ENCODE results near the gene PLA2G4A. TPM values are rescaled to one million over a fixed set of nuclear protein-coding genes. Genes with fewer than 3 reads are reported as not detected.
A peak's percentile ranks its signal among the peaks of the same experiment; 100 is the strongest.
"Not testable (repeated sequence)": the region's sequence is repeated elsewhere in the genome, so short reads cannot be mapped to it uniquely, and the experiment has no call there.

PLA2G4A gene
- total and polyA plus RNA-seq, 2 donors (not counting 1 experiment from before 2014, with no cell fraction given) = 2.8 to 5.8 TPM

DNA sequence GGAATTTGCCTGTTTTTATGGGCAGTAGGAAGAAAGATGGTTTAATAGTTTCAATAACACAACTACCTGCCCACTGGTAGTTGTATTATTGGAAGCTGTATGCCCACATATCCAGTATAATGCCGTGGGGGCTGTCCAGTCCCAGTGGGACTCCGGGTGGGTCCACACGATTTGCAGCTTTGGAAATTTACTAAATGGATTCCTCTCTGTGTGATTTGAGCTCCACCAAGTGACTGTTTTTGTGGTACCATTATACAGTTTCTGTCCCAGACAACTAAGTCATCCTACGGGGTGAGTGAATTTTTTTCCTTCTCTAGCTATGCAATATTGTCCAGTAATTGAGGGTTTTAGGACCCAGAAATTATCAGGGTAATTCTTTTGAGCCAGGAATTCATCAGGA is 86.8 kb downstream of the PLA2G4A start:
- Histone ChIP-seq H3K36me3 (ENCODE audit: control insufficient read depth, insufficient read depth, low read length) (no peaks in the 10 kb centered on the region), H3K4me2 (ENCODE audit: extremely low read depth, insufficient read depth, low read length) (no peak overlapping the region), H3K4me3 (replicated peaks in 1 of 4; ENCODE audit: control extremely low read depth in 1 of 4, insufficient read depth in 1 of 4, low read depth in 3 of 4, low read length in 4 of 4) (no peak overlapping the region), H4K20me1 (ENCODE audit: control insufficient read depth, extremely low read depth, insufficient read depth, low read length) (no peaks in the 10 kb centered on the region), H3K27me3 (ENCODE audit: control insufficient read depth, insufficient read depth, low read length) (no peaks in the 10 kb centered on the region), H2AFZ (ENCODE audit: low read length) (no peak overlapping the region), H3K9ac (ENCODE audit: insufficient read depth, low read length) (no peak overlapping the region), H3K4me1 (ENCODE audit: control insufficient read depth, extremely low read depth, insufficient read depth, low read length) (no peaks in the 10 kb centered on the region), H3K79me2 (ENCODE audit: control insufficient read depth, insufficient read depth, low read length) (no peaks in the 10 kb centered on the region), H3K9me3 (ENCODE audit: control insufficient read depth, insufficient read depth, low read depth, low read length) (no peaks in the 10 kb centered on the region), H3K27ac (ENCODE audit: insufficient read depth, low read length) (no peak overlapping the region)
- no peak for DNase-seq (ENCODE audit: low read depth in 2 of 2)
- TF ChIP-seq, protein P1, sequence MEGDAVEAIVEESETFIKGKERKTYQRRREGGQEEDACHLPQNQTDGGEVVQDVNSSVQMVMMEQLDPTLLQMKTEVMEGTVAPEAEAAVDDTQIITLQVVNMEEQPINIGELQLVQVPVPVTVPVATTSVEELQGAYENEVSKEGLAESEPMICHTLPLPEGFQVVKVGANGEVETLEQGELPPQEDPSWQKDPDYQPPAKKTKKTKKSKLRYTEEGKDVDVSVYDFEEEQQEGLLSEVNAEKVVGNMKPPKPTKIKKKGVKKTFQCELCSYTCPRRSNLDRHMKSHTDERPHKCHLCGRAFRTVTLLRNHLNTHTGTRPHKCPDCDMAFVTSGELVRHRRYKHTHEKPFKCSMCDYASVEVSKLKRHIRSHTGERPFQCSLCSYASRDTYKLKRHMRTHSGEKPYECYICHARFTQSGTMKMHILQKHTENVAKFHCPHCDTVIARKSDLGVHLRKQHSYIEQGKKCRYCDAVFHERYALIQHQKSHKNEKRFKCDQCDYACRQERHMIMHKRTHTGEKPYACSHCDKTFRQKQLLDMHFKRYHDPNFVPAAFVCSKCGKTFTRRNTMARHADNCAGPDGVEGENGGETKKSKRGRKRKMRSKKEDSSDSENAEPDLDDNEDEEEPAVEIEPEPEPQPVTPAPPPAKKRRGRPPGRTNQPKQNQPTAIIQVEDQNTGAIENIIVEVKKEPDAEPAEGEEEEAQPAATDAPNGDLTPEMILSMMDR (conservative IDR thresholded peaks at IDR 0.05 in 1 of 2, IDR thresholded peaks at IDR 0.05 in 1 of 2; ENCODE audit: low read depth in 1 of 2, low read length in 2 of 2) = peak in 1 of 2 donors; percentile 6
- no peak for TF ChIP-seq EZH2 (IDR thresholded peaks at IDR 0.05; ENCODE audit: low read length, missing control alignments)

DNA sequence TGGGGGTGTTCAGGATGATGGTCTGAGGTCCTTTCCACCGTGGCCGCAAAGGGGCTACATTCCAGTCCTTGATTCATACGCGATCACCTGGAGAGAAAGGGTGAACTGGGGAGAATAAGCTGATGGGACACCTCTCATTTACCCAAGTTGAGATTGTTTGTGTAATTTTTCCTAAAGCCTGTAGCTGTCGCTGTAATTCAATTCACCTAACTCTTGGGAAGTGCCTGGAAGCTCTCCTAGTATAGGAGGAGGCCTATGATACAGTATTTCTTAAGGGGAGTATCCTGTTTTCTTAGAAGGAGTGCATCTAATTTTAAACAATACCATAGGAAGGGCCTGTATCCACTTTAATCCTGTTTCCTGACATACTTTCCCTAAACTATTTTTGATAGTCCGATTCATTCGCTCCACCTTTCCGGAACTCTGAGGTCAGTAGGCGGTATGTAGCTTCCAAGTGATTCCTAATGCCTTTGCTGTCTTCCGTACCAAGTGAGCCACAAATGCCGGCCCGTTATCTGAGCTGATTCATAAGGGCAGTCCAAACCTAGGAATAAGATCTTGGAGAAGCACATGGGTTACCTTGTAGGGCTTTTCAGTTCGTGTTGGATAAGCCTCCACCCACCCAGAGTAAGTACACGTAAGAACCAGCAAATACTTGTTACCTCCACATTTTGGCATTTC is 88.5 kb downstream of the PLA2G4A start:
- not testable (repeated sequence) for H2AFZ ChIP-seq (ENCODE audit: low read length); H3K4me1 ChIP-seq (ENCODE audit: control insufficient read depth, extremely low read depth, insufficient read depth, low read length); H3K79me2 ChIP-seq (ENCODE audit: control insufficient read depth, insufficient read depth, low read length); H3K4me2 ChIP-seq (ENCODE audit: extremely low read depth, insufficient read depth, low read length); H3K4me3 ChIP-seq (replicated peaks in 1 of 4; ENCODE audit: control extremely low read depth in 1 of 4, insufficient read depth in 1 of 4, low read depth in 3 of 4, low read length in 4 of 4); H3K9me3 ChIP-seq (ENCODE audit: control insufficient read depth, insufficient read depth, low read depth, low read length); H3K36me3 ChIP-seq (ENCODE audit: control insufficient read depth, insufficient read depth, low read length); H4K20me1 ChIP-seq (ENCODE audit: control insufficient read depth, extremely low read depth, insufficient read depth, low read length); H3K27ac ChIP-seq (ENCODE audit: insufficient read depth, low read length); H3K9ac ChIP-seq (ENCODE audit: insufficient read depth, low read length); H3K27me3 ChIP-seq (ENCODE audit: control insufficient read depth, insufficient read depth, low read length)
- DNase-seq (ENCODE audit: low read depth in 2 of 2) = peak in 1 of 2 donors; percentile 45
- TF ChIP-seq, protein P1 (conservative IDR thresholded peaks at IDR 0.05 in 1 of 2, IDR thresholded peaks at IDR 0.05 in 1 of 2; ENCODE audit: low read depth in 1 of 2, low read length in 2 of 2) = peak; percentile 25 to 33

DNA sequence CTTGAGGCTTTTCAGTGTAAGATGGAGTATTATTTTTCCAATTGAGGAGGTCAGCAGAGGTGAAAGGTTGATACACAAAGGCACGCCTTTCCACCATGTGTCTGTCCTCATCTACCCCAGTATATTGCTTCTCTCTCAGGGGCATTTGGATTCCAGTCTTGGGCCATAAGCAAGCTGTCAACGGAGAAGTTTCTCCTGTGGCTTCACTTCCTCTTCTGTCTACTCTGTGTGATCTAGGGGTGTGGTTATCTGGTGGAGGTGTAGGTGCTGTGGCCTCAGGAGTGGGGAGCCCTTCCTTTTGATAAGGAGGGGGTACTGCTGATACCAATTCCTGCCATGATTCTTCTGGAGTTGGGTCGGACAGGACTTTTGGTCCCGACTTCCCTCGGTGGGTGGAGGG is 92.6 kb downstream of the PLA2G4A start:
- H4K20me1 ChIP-seq (ENCODE audit: control insufficient read depth, extremely low read depth, insufficient read depth, low read length); DNase-seq (ENCODE audit: low read depth in 2 of 2); H3K27ac ChIP-seq (ENCODE audit: insufficient read depth, low read length); H3K4me2 ChIP-seq (ENCODE audit: extremely low read depth, insufficient read depth, low read length); H3K27me3 ChIP-seq (ENCODE audit: control insufficient read depth, insufficient read depth, low read length); H3K4me1 ChIP-seq (ENCODE audit: control insufficient read depth, extremely low read depth, insufficient read depth, low read length); H2AFZ ChIP-seq (ENCODE audit: low read length); H3K79me2 ChIP-seq (ENCODE audit: control insufficient read depth, insufficient read depth, low read length); H3K9ac ChIP-seq (ENCODE audit: insufficient read depth, low read length); H3K9me3 ChIP-seq (ENCODE audit: control insufficient read depth, insufficient read depth, low read depth, low read length); H3K4me3 ChIP-seq (replicated peaks in 1 of 4; ENCODE audit: control extremely low read depth in 1 of 4, insufficient read depth in 1 of 4, low read depth in 3 of 4, low read length in 4 of 4); H3K36me3 ChIP-seq (ENCODE audit: control insufficient read depth, insufficient read depth, low read length): not testable (repeated sequence)

DNA sequence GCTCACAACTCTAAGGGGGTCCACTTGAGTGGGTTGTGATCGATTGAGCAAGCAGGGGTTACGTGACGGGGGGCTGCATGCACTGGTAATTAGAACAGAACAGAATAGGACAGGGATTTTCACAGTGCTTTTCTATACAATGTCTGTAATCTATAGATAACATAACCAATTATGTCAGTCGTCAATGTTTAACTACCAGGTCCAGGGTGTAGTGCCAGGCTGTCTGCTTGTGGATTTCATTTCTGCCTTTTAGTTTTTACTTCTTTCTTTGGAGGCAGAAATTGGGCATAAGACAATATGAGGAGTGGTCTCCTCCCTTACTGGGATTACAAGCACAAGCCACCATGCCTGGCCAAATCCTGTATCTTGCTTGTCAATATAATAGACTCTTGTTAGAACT is 94.1 kb downstream of the PLA2G4A start:
- DNase-seq (ENCODE audit: low read depth in 2 of 2); H3K9me3 ChIP-seq (ENCODE audit: control insufficient read depth, insufficient read depth, low read depth, low read length); H3K9ac ChIP-seq (ENCODE audit: insufficient read depth, low read length); H3K79me2 ChIP-seq (ENCODE audit: control insufficient read depth, insufficient read depth, low read length); H3K36me3 ChIP-seq (ENCODE audit: control insufficient read depth, insufficient read depth, low read length); H3K27ac ChIP-seq (ENCODE audit: insufficient read depth, low read length); H3K27me3 ChIP-seq (ENCODE audit: control insufficient read depth, insufficient read depth, low read length); H4K20me1 ChIP-seq (ENCODE audit: control insufficient read depth, extremely low read depth, insufficient read depth, low read length); H3K4me3 ChIP-seq (replicated peaks in 1 of 4; ENCODE audit: control extremely low read depth in 1 of 4, insufficient read depth in 1 of 4, low read depth in 3 of 4, low read length in 4 of 4); H2AFZ ChIP-seq (ENCODE audit: low read length); H3K4me1 ChIP-seq (ENCODE audit: control insufficient read depth, extremely low read depth, insufficient read depth, low read length); H3K4me2 ChIP-seq (ENCODE audit: extremely low read depth, insufficient read depth, low read length): not testable (repeated sequence)

All from fibroblast of lung (primary cell).